Measurements from ENCODE around the gene PDE2A.

Gene PDE2A

GRCh38 chr11:72589802-72590761 is 84.1 kb downstream of the PDE2A start:
- peak overlapping the region; percentile 53 for H3K4me2 ChIP-seq (ENCODE audit: low read length)

DNA sequence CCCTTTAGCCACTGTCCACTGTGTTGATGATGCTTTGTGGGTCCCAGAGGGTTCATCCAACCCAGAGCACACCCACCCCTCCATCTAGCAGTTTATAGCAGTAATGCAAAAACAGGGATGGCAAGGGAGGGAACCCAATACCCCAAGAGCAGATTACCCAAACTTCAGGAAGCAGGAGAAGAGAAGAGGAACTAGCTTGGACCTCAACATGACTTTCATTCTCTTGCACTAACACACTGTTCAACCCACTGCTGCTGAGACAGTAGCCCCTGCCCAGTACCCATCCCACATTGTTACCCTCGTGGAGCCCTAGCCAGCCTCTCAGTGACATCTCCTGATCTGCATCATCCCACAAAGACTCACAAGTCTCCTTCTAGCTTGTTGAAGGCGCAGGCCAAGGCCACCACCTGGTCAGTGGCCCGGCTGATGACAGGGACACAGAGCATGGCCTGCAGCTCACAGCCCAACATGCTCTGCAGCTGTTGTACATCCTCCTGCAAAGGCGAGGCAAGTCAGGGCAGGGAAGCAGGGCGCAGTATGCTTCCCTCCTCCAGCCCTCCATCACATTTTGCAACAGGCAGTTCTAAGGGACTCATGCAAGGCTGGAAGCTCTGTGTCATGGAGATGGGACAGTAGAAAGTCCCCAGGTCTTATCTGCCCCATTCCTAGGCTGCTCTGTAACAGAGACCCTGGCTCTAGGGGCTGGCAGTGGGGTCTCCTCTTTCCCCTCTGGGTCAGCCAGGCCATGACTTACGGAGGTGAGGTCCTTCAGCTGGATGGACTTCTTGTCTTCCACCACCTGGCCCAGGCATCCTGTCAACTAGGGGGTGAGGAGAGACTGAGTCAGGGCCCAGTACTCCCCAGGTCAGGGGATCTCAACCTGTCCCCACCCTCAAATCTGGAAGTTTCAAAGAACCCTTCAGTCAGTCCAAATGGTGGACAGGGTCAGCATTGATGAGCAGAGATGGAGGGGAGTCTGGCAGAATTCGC is 85.5 kb downstream of the PDE2A start:
- H3K27me3 ChIP-seq (ENCODE audit: control insufficient read depth, insufficient read depth, low read length) = no peaks in the 10 kb centered on the region
- no peaks in the 10 kb centered on the region for H3K4me1 ChIP-seq
- H2AFZ ChIP-seq = no peak overlapping the region
- H3K27ac ChIP-seq = no peak overlapping the region
- TF ChIP-seq, protein P1, sequence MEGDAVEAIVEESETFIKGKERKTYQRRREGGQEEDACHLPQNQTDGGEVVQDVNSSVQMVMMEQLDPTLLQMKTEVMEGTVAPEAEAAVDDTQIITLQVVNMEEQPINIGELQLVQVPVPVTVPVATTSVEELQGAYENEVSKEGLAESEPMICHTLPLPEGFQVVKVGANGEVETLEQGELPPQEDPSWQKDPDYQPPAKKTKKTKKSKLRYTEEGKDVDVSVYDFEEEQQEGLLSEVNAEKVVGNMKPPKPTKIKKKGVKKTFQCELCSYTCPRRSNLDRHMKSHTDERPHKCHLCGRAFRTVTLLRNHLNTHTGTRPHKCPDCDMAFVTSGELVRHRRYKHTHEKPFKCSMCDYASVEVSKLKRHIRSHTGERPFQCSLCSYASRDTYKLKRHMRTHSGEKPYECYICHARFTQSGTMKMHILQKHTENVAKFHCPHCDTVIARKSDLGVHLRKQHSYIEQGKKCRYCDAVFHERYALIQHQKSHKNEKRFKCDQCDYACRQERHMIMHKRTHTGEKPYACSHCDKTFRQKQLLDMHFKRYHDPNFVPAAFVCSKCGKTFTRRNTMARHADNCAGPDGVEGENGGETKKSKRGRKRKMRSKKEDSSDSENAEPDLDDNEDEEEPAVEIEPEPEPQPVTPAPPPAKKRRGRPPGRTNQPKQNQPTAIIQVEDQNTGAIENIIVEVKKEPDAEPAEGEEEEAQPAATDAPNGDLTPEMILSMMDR (IDR thresholded peaks at IDR 0.05) = no peak
- no peaks in the 10 kb centered on the region for H3K36me3 ChIP-seq (ENCODE audit: control insufficient read depth, insufficient read depth, low read length)
- no peak overlapping the region for H3K4me3 ChIP-seq (ENCODE audit: low read depth, low read length)
- no peaks in the 10 kb centered on the region for H3K9me3 ChIP-seq (ENCODE audit: control insufficient read depth, low read length)
- H3K4me2 ChIP-seq (ENCODE audit: low read length) = no peak overlapping the region
- H3K9ac ChIP-seq = no peak overlapping the region
- no peaks in the 10 kb centered on the region for H3K79me2 ChIP-seq

More at GRCh38 chr11:72589802-72590761, 84.1 kb downstream of the PDE2A start:
- TF ChIP-seq, protein P1 (IDR thresholded peaks at IDR 0.05) = peak; percentile 33
- Histone ChIP-seq H3K27me3 (ENCODE audit: control insufficient read depth, insufficient read depth, low read length) (no peaks in the 10 kb centered on the region), H3K27ac (no peak overlapping the region), H3K36me3 (ENCODE audit: control insufficient read depth, insufficient read depth, low read length) (no peaks in the 10 kb centered on the region), H3K4me3 (ENCODE audit: low read depth, low read length) (no peak overlapping the region), H3K9ac (no peak overlapping the region), H3K9me3 (ENCODE audit: control insufficient read depth, low read length) (no peaks in the 10 kb centered on the region), H3K4me1 (no peaks in the 10 kb centered on the region), H2AFZ (peak overlapping the region; percentile 39), H3K79me2 (no peaks in the 10 kb centered on the region)

- H3K4me2 ChIP-seq (ENCODE audit: low read length) = no peak overlapping the region
- no peaks in the 10 kb centered on the region for H3K9me3 ChIP-seq (ENCODE audit: control insufficient read depth, low read length)
- H2AFZ ChIP-seq = no peak overlapping the region
- H3K36me3 ChIP-seq (ENCODE audit: control insufficient read depth, insufficient read depth, low read length) = no peaks in the 10 kb centered on the region
- no peak overlapping the region for H3K9ac ChIP-seq
- H3K4me3 ChIP-seq (ENCODE audit: low read depth, low read length) = no peak overlapping the region
- no peaks in the 10 kb centered on the region for H3K27me3 ChIP-seq (ENCODE audit: control insufficient read depth, insufficient read depth, low read length)
- TF ChIP-seq, protein P1 (IDR thresholded peaks at IDR 0.05) = no peak
- H3K4me1 ChIP-seq = no peaks in the 10 kb centered on the region
- no peaks in the 10 kb centered on the region for H3K79me2 ChIP-seq
- H3K27ac ChIP-seq = no peak overlapping the region
These were observed 86.5 kb downstream of the PDE2A start for GRCh38 chr11:72587696-72588095.

GRCh38 chr11:72586321-72587090 is 87.7 kb downstream of the PDE2A start:
- Histone ChIP-seq H3K4me3 (ENCODE audit: low read depth, low read length) (no peak overlapping the region), H3K4me1 (no peaks in the 10 kb centered on the region), H3K4me2 (ENCODE audit: low read length) (no peak overlapping the region), H3K36me3 (ENCODE audit: control insufficient read depth, insufficient read depth, low read length) (no peaks in the 10 kb centered on the region), H2AFZ (no peak overlapping the region), H3K9me3 (ENCODE audit: control insufficient read depth, low read length) (no peaks in the 10 kb centered on the region), H3K9ac (no peak overlapping the region), H3K27ac (no peak overlapping the region), H3K27me3 (ENCODE audit: control insufficient read depth, insufficient read depth, low read length) (no peaks in the 10 kb centered on the region), H3K79me2 (no peaks in the 10 kb centered on the region)
- TF ChIP-seq, protein P1 (IDR thresholded peaks at IDR 0.05) = no peak
